ENCODE measurements around the gene RABL2B. TPM values are rescaled to one million over a fixed set of nuclear protein-coding genes. Genes with fewer than 3 reads are reported as not detected.

RABL2B gene
- polyA plus RNA-seq, 3 donors = 8.8 to 48.8 (median 11.7) TPM

GRCh38 chr22:50730941-50731661, 52.3 kb downstream of the RABL2B start:
- H3K9ac ChIP-seq (ENCODE audit: insufficient read depth, low read length, poor library complexity, severe bottlenecking) = no peak overlapping the region
- H3K36me3 Mint-ChIP-seq = no peaks in the 10 kb centered on the region
- H3K27ac Mint-ChIP-seq = no peak overlapping the region
- H2AFZ ChIP-seq (ENCODE audit: insufficient read depth, low read depth, low read length, poor library complexity, severe bottlenecking) = no peak overlapping the region
- H3K9me3 ChIP-seq (replicated peaks in 1 of 2; ENCODE audit: control insufficient read depth in 1 of 2, insufficient read depth in 1 of 2, low read length in 2 of 2) = no peaks in the 10 kb centered on the region
- no peak overlapping the region for H3K4me3 ChIP-seq (replicated peaks in 1 of 3; ENCODE audit: low read depth in 2 of 3, low read length in 3 of 3)
- intact Hi-C loops (cut with micrococcal nuclease) = no loop called here
- H3K27me3 ChIP-seq (ENCODE audit: control insufficient read depth in 2 of 2, insufficient read depth in 2 of 2, low read length in 2 of 2) = no peaks in the 10 kb centered on the region
- no peaks in the 10 kb centered on the region for H3K79me2 ChIP-seq (ENCODE audit: insufficient read depth, low read length)
- H3K27ac ChIP-seq (ENCODE audit: low read depth in 1 of 2, low read length in 2 of 2) = no peak overlapping the region
- no peaks in the 10 kb centered on the region for H3K36me3 ChIP-seq (replicated peaks in 1 of 2; ENCODE audit: control insufficient read depth in 1 of 2, insufficient read depth in 2 of 2, low read length in 2 of 2)
- no peaks in the 10 kb centered on the region for H3K4me1 Mint-ChIP-seq
- no peak for TF ChIP-seq CTCF (IDR thresholded peaks at IDR 0.05)
- H3K4me3 Mint-ChIP-seq = no peak overlapping the region
- no peaks in the 10 kb centered on the region for H3K4me1 ChIP-seq (ENCODE audit: control insufficient read depth in 1 of 2, insufficient read depth in 2 of 2, low read length in 2 of 2)
- peaks cover 0 to 2% (median 0%) of the 10 kb centered on the region in 3 donors for H3K27me3 Mint-ChIP-seq (ENCODE audit: low read depth in 3 of 3)
- WGBS (ENCODE audit: insufficient coverage) = 96% methylated on average over 52 of the region's 76 CpGs
- DNase-seq = no peak
- H3K4me2 ChIP-seq (replicated peaks; ENCODE audit: extremely low read depth, low read length, poor library complexity, severe bottlenecking) = no peak overlapping the region
- no peaks in the 10 kb centered on the region for H3K9me3 Mint-ChIP-seq
- no peaks in the 10 kb centered on the region for H4K20me1 ChIP-seq (ENCODE audit: insufficient read depth, low read length)

- Mint-ChIP-seq H3K4me3 (no peak overlapping the region), H3K27me3 (ENCODE audit: low read depth in 3 of 3) (peaks cover 0 to 5% (median 0%) of the 10 kb centered on the region in 3 donors), H3K36me3 (no peaks in the 10 kb centered on the region), H3K9me3 (no peaks in the 10 kb centered on the region), H3K4me1 (no peaks in the 10 kb centered on the region), H3K27ac (peak overlapping the region in 1 of 7 donors; percentile 36)
- no peaks in the 10 kb centered on the region for H3K27me3 ChIP-seq (ENCODE audit: control insufficient read depth in 2 of 2, insufficient read depth in 2 of 2, low read length in 2 of 2)
- H3K36me3 ChIP-seq (replicated peaks in 1 of 2; ENCODE audit: control insufficient read depth in 1 of 2, insufficient read depth in 2 of 2, low read length in 2 of 2) = no peaks in the 10 kb centered on the region
- H3K79me2 ChIP-seq (ENCODE audit: insufficient read depth, low read length) = no peaks in the 10 kb centered on the region
- no peaks in the 10 kb centered on the region for H3K4me1 ChIP-seq (ENCODE audit: control insufficient read depth in 1 of 2, insufficient read depth in 2 of 2, low read length in 2 of 2)
- no peak for DNase-seq
- no peak overlapping the region for H3K4me2 ChIP-seq (replicated peaks; ENCODE audit: extremely low read depth, low read length, poor library complexity, severe bottlenecking)
- TF ChIP-seq CTCF (IDR thresholded peaks at IDR 0.05) = no peak
- intact Hi-C loops (cut with micrococcal nuclease) = no loop called here
- H4K20me1 ChIP-seq (ENCODE audit: insufficient read depth, low read length) = no peaks in the 10 kb centered on the region
- no peak overlapping the region for H3K27ac ChIP-seq (ENCODE audit: low read depth in 1 of 2, low read length in 2 of 2)
- H3K9me3 ChIP-seq (replicated peaks in 1 of 2; ENCODE audit: control insufficient read depth in 1 of 2, insufficient read depth in 1 of 2, low read length in 2 of 2) = no peaks in the 10 kb centered on the region
- H2AFZ ChIP-seq (ENCODE audit: insufficient read depth, low read depth, low read length, poor library complexity, severe bottlenecking) = no peak overlapping the region
- no peak overlapping the region for H3K9ac ChIP-seq (ENCODE audit: insufficient read depth, low read length, poor library complexity, severe bottlenecking)
- WGBS (ENCODE audit: insufficient coverage) = 96% methylated on average over 49 of the region's 54 CpGs
- no peak overlapping the region for H3K4me3 ChIP-seq (replicated peaks in 1 of 3; ENCODE audit: low read depth in 2 of 3, low read length in 3 of 3)
Measured at GRCh38 chr22:50730013-50730891, 53.2 kb downstream of the RABL2B start.

All from CD14-positive monocyte (primary cell).